ENCODE results near the gene CTAG1A. TPM values are rescaled to one million over a fixed set of nuclear protein-coding genes. Genes with fewer than 3 reads are reported as not detected.

Gene CTAG1A
- total RNA-seq, 1 donor from 2014 or later = not detected

DNA sequence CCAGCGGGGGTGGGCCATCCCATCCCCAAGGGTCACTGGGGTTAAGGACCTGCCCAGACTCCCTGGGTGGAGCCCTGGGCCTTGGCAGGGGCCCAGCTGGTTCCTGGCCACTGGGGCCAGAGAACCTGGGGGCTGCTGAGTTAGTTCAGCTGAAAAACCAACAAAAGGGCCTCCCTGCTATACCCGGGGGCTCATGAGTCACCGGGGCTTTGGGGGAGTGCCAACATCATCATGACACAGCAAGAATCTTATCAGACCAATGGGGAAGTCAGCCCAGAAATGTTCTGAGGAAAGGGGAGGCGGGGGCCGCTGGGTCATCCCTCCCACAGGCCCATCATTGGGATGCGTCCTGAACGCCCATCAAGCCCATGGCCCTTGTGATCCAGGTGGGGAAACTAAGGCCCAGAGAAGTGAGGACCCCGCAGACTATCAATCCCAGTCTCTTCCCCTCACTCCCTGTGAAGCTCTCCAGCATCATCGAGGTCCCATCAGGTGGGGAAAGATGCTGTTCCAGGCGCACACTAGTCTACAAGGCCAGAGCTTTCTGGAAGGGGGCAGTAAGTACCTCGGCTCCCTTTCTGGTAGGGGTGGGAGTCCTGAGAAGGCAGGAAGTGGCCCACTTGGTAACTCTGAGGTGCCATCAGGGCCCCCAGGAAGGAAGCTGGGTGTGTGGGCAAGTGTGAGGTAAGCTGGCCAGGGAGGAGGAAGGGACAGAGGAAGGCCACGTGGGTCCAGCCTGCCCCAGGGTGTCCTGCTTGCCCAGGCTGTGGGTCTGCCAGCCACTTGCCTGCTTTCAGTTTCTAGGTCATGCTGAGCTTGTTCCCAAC lies 42.8 kb upstream of the CTAG1A start:
- Histone ChIP-seq H3K36me3 (ENCODE audit: control insufficient read depth, insufficient read depth, low read length) (no peaks in the 10 kb centered on the region), H3K27me3 (ENCODE audit: control insufficient read depth, insufficient read depth, low read length) (no peaks in the 10 kb centered on the region), H3K4me3 (ENCODE audit: low read depth, low read length) (no peak overlapping the region)
- DNase-seq (ENCODE audit: low read depth) = peak; percentile 51
- TF ChIP-seq CTCF (IDR thresholded peaks at IDR 0.05; ENCODE audit: insufficient read depth, low read length, poor library complexity, severe bottlenecking) = no peak

- Histone ChIP-seq H3K27me3 (ENCODE audit: control insufficient read depth, insufficient read depth, low read length) (no peaks in the 10 kb centered on the region), H3K4me3 (ENCODE audit: low read depth, low read length) (no peak overlapping the region), H3K36me3 (ENCODE audit: control insufficient read depth, insufficient read depth, low read length) (no peaks in the 10 kb centered on the region)
- TF ChIP-seq CTCF (IDR thresholded peaks at IDR 0.05; ENCODE audit: insufficient read depth, low read length, poor library complexity, severe bottlenecking) = no peak
- DNase-seq (ENCODE audit: low read depth) = no peak
These were observed 42.1 kb upstream of the CTAG1A start for GRCh38 chrX:154542723-154543424.

- Histone ChIP-seq H3K36me3 (ENCODE audit: control insufficient read depth, insufficient read depth, low read length) (no peaks in the 10 kb centered on the region), H3K4me3 (ENCODE audit: low read depth, low read length) (no peak overlapping the region), H3K27me3 (ENCODE audit: control insufficient read depth, insufficient read depth, low read length) (no peaks in the 10 kb centered on the region)
- no peak for DNase-seq (ENCODE audit: low read depth)
- TF ChIP-seq CTCF (IDR thresholded peaks at IDR 0.05; ENCODE audit: insufficient read depth, low read length, poor library complexity, severe bottlenecking) = no peak
These were observed 39.2 kb upstream of the CTAG1A start for GRCh38 chrX:154545673-154546274.

DNA sequence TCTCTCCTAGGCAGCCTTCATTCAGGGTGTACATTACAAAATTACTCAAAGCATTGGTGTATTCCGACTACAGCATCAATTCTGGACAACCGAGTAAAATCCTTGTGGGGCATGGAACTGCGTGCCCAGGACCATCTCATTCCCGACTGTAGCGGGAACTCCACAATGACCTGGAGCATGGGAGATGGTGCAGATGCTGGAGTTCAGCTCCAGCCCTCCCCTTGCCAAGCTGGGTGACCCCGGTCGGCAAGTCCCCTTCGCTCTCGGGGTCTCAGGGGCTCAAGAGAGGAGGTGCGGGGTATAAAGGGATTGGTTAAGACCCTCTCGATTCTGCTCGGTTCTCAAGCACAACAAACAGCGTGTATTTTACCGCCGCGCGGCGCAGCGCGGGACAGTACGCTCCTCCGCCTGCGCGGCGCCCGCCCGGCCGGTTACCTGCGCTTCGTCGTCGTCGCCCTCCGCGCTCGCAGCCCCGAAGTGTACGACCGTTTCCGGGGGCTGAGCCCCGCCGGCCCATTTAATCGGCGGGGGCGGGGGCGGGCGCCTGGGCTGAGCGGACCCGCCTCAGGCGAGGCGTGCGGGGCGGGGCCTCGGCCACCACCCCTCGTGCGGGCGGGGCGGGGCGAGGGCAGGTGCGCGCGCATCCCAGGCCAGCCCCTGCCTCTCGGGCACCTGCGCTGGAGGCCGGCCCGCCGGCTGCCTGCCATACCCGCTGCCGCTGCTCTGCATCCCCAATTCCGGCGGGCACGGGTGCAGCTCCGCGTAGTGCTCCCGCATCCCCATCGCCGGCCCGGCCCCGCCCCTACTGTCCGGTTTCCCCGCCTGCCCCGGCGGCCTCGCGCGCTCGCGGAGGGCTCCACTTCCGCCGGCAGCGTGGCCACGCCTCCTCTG lies 38.3 kb upstream of the CTAG1A start, which contains the start of gene G6PD:
Gene G6PD, minus strand, starts transcription at position 493 of the 891 bp plus-strand sequence. CDS start 691 bp downstream, outside the sequence.
- H3K27me3 ChIP-seq (ENCODE audit: control insufficient read depth, insufficient read depth, low read length) = no peaks in the 10 kb centered on the region
- no peaks in the 10 kb centered on the region for H3K36me3 ChIP-seq (ENCODE audit: control insufficient read depth, insufficient read depth, low read length)
- no peak for TF ChIP-seq CTCF (IDR thresholded peaks at IDR 0.05; ENCODE audit: insufficient read depth, low read length, poor library complexity, severe bottlenecking)
- DNase-seq (ENCODE audit: low read depth) = no peak
- H3K4me3 ChIP-seq (ENCODE audit: low read depth, low read length) = peak within 1 kb of the TSS; percentile 62

DNA sequence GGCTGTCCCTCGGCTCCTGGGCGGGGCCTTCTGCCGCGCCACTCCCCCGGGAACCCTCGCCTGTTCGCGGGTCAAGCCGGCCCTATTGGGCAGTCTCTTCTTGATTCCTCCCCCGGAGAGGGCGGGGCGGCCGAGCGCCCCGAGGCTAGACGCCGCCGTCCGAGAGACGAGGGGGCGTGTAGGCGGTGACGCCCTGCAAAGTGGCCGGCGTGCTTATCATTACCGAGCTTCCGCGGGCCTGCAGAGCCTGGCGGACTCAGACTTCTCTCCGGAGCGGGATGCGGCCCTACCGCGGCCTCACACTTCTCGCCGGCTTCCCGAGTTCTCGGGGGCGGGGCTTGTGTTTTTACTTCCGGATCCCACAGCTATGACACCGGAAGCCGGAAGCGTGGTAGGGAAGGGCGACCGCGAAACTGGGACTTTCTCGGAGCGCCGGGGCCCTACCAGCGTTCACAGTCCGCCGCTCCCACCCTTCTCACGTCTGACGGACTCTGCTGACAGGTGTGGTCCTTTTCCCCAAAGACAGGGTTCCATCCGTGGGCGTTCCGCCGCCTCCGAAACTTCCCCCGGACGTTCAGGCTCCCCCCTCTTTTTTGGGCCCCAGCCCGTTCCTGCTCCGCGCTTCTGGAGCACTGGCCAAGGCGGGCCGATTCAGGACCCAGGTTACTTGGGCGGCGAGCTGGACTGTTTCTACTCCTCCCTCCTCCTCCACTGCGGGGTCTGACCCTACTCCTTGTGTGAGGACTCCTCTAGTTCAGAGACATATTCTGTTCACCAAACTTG lies 37.5 kb upstream of the CTAG1A start, which contains the start of gene IKBKG:
Gene IKBKG, plus strand, starts transcription at position 376 of the 783 bp plus-strand sequence. CDS start 4,383 bp downstream, outside the sequence.
- Histone ChIP-seq H3K4me3 (ENCODE audit: low read depth, low read length) (peak within 1 kb of the TSS; percentile 62), H3K36me3 (ENCODE audit: control insufficient read depth, insufficient read depth, low read length) (no peaks in the 10 kb centered on the region), H3K27me3 (ENCODE audit: control insufficient read depth, insufficient read depth, low read length) (no peaks in the 10 kb centered on the region)
- DNase-seq (ENCODE audit: low read depth) = peak; percentile 37
- TF ChIP-seq CTCF (IDR thresholded peaks at IDR 0.05; ENCODE audit: insufficient read depth, low read length, poor library complexity, severe bottlenecking) = no peak
